Epidermal melanocyte (primary cell): ENCODE data around the gene TTLL11.

Experiments used
- DNase-seq: peaks from one replicate; pipeline ENCODE4 v3.0.0; 2011; ENCODE audit warnings: low spot score; ENCODE audit not compliant: insufficient read length

TTLL11 gene

DNA sequence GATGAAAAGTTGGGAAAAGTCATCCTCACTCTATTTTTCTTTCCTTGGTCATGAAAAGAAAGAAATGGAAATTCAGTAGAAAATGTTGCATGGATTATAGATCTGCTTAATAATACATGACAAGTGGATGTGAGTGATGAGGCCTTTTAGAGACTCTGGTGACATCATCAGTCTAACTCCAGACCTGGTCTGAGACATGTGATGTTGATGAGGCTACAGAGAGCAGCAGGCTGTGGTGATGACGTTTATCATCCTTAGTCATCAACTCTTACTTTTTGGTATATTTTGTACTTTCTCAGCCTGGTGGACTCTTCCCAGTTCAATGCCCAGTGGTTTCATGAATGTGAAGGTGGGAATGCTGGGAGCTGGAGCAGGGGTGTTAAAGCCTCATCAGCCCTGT is 116.4 kb downstream of the TTLL11 start:
- no peak for DNase-seq

DNA sequence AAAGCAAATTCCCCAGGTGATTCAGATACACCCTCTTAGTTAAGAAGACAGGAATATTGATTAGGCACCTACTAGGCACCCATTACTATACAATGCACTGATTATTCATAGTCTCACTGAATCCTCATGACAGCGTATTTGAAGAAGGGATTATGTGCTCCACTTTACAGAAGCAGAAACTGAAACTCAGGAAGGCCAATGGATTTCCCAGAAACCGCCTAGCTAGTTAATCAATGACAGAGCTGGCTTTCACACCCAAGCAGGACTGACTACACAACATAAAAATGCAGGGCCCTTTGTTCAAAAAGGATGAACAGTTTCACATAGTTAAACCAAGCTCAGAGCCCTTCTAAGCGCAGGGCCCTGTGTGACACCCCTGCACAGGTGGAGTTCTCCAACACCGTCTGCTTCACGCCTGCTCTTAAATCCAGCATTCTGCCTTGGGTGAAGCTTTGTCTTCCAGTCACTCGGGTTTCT is 117.3 kb downstream of the TTLL11 start:
- no peak for DNase-seq

DNA sequence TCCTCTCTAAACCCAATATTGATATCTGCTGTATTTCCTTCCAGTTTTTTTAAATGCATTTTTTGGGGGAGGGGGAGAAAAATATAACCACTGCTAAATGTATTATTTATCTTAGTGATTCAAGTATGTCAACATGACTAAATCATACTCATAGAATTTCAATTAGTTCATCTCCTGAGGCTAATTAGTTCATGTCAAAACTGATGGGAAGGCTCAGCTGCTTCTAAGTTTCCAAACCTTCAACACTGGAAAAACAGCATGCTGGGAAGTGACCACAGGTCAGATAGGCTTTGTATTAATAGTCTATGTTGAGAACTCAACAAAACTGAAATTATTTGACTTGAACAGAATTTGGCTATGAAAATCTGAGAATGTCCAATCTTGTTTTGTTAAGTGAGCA is 118.7 kb downstream of the TTLL11 start:
- DNase-seq: no peak

DNA sequence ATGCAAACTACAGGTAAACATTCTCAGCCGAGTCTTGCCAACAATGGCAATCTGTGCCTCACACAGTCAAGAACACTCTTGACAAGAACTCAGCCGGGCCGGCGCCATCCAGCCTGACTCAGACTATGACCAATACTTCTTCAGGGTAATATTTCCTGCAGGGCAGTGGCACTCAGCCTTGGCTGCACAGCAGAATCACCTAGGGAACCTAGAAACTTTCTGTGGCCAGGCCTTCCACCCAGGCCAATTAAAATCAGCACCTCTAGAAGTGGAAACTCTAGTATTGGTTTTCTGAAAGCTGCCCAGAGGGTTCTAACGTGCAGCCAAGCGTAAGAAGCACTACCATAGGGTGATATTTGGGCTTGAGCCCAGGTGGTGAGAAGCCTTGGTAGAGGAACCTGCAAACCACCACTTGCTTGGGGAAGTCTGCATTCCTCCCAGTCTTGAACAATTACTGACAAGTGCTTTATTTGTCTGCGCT is 120.6 kb downstream of the TTLL11 start:
- no peak for DNase-seq

DNA sequence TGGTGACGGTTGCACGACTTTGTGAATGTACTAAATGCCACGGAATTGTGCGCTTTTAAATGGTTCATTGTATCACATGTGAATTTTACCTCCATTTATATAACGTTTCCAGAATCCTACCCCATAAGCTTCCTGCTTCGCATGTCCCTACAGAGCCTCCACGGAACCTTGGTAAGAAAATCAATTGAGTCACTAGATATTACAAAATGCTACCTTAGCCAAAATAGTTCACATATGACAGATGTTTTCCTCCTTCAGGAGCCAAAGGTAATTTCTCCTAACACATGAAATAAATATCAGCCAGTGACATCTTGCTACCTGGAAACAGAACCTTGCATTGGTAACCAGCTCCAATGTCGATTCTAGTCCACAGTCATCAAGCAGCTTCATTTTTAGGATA is 125.1 kb downstream of the TTLL11 start:
- DNase-seq: no peak

DNA sequence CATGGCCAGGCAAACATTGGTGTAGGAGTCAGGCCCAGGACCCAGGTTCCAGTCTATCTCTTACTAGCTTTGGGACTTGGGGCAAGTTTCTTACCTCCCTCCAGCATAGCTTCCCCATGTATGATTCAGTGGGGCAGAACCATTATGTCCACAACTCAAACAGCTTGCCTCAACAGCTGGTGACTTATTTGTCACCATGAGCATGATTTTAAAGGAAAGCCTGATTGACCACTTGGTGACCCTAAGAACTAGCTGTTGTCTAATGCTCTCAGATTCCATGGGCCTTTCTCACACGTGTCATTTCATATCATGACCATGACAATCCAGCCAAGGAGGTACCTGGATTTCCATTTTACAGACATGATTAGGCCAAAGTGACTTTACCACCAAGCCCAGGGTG is 126.4 kb downstream of the TTLL11 start:
- DNase-seq: no peak

DNA sequence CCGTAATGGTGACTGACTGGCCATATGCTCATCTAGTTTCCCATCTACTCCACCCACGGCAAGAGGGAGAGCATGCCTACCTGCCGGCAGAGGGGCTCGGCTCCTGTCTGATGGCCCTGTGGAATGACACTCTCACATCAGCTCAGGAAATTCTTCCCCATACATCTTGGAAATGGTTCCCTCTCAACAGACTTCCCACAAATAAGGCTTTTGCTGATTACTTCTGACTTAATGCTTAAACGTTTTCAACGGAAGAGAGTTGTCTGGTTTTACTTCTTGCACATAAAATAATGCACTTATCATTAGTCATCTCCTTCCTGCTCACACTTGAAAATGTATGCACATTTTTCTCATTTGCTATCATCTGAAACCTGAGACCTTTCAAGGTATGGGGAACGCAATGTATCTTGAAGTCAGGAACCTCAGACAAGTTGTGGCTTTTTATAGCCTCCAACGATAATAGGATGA is 129.5 kb downstream of the TTLL11 start:
- DNase-seq: no peak

DNA sequence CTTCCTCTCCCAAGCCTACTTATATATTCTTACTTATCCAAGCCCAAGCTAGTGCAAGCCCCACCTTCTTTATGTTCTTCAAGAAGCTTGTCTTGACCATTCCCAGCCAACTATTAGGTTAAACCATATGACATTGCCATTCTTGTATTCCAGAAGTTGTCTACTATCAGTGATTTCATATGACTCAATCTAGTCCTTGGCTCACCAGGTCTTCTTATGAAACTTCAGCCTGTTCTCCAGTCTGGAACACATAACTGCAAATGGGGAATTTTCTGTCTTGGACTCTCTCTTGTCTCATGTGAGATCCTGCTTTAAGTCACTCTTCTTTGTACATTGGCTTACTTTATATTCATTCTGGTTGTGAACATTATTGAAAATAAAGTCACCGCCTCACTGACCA is 130.7 kb downstream of the TTLL11 start:
- no peak for DNase-seq

DNA sequence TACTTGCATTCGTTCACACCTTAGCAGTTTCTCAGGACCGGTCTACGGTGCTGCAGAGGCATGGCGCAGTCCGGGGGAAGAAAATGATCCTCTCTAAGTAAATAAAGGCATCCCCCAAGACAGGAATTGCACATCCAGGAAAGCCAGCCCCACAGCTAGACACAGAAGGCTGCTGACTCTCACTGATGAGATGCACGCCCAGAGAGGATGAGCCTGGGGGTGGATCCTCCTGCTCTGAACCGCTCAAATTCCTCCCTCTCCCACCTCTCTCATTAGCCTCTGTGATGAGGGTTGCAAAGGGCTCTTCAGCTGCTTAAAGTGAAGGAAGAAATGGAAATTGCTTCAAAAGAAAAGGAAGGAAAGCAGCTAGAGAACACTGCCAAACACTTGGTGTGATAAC is 132.4 kb downstream of the TTLL11 start:
- DNase-seq: no peak

DNA sequence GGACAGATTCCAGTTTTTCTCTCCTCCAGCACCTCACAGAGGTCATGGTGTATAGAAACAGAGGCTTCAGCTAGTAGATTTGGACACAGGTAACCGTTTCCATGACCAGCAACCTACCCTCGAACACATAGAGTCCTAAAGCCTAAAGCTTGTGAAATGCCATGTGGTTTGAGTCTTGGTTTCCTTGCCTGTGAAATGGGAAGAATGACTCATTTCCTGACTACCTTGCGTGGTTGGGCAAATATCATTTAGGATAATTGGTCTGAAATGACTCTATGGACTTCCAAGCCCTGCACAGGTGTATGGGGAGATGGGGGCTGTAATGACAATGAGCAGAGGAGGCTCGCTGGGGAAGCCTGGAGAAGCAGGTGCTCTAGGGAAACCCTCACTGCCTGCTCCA is 134.6 kb downstream of the TTLL11 start:
- DNase-seq: no peak

DNA sequence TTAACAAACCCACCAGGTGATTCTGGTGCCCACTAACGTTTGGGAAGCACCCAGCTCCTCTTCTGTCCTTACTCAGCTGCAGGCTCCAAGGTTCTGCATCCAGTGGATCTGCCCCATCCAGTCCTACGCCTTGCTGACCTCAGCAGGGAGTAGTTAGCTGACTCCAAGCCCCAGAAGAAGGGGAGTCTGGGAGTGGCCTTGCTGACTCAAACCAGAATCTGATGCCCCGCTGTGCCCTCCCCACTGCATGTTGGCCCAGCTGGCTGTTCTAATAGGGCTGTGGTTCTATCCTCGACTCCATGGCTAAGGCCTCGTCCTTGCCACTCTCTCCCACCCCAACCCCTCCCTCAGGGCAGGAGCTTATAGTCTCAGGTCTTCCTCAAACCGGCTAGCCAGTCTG is 136.3 kb downstream of the TTLL11 start:
- no peak for DNase-seq

DNA sequence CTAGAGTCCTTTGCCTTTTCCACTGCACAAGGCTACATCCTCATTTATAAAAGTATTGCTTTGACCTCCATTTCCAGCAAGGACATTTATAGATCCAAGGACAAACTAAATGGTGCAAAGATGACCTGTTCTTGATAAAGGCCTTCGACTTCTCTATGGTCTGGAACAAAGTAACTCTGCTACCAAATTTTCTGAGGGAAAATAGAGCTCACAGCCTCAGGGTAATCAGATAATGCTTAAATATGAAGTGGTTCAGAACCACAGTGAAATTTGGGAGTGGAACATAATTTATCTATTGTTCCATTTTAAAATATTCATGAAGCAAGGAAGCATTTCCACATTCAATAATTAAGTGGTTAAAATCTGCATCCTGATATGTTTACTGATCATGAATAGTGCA is 137.5 kb downstream of the TTLL11 start:
- DNase-seq: no peak

DNA sequence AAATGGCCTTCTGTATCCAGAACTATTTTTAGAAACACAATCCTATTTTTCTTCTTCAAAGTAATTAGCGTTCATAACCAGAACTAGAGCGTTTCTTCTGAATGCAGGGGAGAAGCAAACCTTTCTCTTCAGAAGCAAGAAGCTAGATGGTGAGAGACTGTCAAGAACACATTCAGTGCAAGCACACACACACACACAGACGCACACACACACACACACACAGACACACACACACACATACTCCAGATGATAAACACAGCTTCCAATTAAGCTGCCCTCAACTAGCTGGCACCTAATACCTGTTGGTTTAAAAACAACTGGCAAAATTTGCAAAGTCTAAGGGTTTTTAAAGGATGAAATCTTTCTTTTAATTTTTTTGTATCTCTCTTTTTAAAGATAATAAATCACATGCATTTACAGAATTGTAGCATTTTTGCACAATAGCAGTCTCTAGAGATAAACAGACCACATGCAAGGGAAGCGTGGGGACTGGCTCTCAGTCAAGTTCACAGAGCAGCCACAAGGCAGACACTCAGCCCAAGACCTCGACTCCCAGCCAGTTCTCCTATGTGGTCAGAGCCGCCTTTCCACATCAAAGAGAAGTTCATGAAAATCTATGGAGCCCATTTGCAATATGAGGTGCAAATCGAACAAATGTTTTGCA is 138.5 kb downstream of the TTLL11 start:
- no peak for DNase-seq

DNA sequence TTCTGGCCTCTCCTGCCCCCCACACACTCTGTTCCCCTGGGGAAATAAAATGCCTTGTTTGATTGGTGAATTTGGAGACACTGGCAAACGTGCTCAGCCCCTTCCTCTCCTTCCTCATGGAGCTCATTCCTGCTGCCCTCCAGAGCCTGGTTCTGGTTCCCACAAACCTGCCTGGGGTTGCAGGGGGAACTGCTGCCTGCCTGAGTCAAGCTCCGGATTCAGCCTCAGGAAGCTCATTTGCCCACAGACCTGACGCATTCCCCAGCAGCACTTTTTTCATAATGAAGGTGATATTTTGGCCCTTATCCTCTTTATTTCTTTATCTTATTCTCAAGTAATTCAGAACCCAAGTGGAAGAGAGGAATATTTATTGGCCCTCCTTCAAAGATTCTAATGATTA is 140.5 kb downstream of the TTLL11 start:
- DNase-seq: no peak

DNA sequence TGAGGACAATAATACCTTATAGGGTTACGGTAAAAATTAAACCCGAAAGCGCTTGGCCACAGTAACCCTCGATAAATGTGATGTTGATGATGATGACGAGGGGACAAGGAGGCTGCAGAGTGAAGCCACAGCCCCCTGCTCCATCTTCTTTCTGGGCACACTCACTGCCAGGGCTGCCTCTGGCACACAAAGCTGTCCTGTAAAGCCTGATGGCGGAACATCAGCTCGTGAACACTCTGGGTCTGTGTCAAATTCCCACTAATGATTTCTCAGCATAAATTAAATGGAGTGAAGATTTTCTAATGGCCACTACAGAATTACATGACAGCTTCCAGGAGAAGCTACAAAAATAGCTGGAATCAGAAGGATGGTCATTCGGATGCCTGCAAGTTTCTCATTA is 142.2 kb downstream of the TTLL11 start:
- no peak for DNase-seq

DNA sequence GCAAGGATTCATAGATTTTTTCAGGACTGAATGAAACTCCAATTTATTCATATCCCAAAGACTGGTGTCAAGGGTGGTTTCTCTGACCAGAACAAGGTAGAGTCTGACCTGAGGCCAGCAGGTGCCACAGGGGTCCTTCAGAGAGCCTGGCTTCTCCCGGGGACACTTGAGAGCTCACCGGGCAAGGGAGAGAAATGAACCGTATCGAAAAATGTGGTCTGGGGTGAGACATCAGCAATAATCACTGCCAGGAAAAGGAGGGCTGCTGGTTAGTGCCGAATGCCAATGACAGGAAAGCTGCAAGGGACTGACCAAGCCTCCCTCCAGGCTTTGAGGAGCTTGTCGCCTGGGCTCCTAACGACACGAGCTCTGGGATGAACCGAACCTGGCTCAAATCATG is 142.7 kb downstream of the TTLL11 start:
- no peak for DNase-seq

DNA sequence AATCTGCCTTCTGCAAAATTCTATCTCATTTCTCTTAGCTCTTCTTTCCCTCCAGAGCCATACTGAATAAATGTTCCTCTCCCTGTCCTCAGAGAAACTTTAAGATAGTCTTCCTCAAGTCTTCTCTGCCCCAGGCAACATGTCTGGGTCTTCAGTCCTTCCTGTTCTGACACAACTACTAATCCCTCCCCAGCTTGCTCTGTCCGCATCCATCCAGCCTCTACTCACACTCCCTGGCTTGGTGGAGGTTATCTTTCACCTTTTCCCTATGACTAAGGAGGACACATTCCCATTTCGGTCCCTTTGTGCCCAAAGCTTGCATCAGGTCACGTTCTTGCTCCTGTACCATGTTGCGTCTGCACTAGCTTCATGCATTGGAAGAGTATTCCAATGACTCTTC is 143.3 kb downstream of the TTLL11 start:
- DNase-seq: no peak

DNA sequence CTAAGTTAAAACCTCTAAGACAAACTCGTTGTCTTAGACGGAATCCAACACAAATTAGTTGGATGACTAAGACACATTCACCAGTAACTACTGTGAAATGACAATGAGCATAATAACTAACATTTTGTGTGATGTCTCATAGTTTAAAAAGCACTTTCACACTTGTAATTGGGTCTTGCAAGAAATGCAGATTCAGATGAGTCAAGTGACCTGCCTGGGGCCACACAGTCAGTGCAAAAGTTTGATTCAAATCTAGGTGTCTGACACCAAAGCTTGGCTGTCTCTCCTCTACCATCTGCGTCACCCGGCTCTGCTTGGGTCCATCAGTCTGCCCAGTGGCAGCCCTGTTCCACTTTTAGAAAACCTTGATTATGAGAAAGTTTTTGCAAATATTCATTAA is 143.7 kb downstream of the TTLL11 start:
- no peak for DNase-seq

DNA sequence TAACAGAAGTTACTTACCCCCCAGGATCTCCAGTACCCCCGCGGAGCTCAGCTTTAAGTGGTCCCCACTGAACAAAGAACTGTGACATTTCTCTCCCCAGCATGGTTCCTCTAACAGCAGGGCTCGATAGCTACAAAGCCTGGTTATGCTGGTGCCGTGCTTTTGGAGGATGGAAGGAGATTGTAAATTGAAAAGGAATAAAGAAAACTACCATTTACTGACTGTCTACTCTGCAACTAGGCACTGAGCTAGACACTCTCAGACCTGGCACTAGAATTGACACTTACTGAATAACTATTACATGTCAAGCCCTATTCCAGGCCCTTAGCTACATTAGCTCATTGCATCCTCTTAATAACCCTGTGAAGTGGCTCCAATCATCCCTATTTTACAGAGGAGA is 145.3 kb downstream of the TTLL11 start:
- no peak for DNase-seq

DNA sequence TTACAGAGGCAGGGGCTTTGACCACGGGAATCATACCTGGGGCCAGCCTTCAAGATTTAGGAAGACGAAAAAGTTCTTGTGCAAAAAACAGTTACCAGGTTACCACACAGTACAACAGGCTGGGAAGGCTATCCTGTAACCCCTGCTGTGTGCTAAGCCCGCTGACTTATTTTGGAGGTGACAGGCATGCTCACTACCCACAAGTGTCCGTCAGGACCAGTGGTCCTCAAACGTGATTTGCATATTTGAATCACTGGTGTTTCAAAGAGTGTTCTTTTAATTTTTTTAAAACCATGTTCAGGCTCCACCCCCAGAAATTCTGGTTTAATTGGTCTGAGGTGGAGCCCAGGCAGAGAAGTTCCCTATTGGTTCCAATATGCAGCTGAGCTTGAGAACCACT is 146.6 kb downstream of the TTLL11 start:
- no peak for DNase-seq

DNA sequence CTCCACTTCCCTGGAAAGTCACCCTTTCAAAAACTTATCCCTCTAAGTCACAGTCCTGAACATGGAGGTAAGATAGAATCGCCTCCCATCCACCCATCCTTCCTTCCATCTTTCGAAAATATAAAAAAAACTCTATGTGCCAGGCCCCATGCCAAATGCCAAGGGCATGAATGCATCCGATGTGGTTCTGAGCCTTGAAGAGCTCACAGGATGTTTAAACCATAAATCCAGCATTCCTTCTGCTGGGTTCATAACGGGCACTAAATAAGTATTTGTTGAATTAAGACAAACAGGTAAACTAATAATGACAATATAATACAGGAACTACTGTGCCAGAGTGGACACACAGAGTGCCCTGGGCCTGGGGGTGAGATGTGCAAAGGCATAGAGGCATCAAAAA is 147.3 kb downstream of the TTLL11 start:
- DNase-seq: peak; percentile 36

DNA sequence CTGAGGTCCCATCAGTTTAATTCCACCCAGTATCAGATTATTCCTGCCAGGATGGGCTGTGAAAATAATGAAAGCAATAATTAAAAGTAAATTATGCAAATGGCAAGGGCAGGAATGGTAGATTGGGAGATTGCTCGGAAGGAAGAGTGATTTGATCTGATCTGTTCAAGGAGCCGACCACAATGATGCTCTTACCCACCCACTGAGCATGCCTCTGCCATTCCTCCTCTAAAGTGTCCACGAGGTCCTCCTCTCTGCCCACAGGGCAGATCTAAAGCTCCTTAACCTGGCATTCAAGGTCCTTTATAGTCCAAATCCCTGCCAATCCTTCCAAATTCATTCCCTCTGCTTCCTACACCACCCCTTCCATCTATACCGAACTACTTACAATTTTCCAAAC is 147.8 kb downstream of the TTLL11 start:
- DNase-seq: no peak

DNA sequence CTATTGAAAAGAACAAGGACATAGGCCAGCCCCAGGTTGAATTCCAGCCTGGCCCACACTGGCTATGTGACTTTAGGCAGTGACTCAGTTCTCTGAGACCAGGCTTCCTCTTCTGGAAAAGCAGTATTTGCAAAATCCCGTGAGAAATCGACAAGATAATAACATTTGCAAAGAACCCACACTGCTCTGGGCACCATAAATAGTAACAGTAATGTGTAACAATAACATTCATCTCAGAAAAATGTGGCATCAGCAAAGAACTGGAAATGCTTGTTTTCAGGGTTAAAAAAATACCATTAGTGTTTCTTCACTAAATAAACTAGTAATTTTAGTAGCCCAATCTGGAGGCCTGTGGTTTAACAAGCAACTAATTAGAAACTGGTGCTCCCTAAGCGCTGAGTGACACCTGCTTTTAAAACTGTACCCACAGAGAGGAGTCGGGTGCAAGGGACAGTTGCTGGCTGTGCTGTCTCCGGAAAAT is 148.4 kb downstream of the TTLL11 start:
- no peak for DNase-seq

DNA sequence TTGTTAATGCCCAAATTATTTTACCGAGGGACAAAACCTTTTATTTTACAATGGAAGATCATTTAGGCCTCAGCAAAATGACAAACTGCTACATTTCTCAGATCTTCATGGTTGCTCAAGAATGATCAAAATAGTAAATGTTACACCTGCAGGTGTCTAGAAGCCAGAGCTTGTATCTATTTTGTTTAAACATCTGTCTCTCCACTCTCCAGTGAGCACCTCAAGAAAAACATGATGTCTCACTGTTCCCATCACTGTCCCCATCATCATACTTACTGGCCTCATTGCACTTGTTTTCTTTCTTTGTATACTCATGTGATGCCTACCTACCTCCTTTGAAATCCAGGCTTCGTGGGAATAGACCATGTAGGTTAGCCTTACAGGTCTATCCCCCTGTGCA is 149.6 kb downstream of the TTLL11 start:
- no peak for DNase-seq
